ENCODE measurements around the gene VPS29. TPM values are rescaled to one million over a fixed set of nuclear protein-coding genes. Genes with fewer than 3 reads are reported as not detected.

Gene VPS29
- polyA plus RNA-seq, 1 of the 3 experiments (the other 2 are of a cell fraction) = 110 TPM

DNA sequence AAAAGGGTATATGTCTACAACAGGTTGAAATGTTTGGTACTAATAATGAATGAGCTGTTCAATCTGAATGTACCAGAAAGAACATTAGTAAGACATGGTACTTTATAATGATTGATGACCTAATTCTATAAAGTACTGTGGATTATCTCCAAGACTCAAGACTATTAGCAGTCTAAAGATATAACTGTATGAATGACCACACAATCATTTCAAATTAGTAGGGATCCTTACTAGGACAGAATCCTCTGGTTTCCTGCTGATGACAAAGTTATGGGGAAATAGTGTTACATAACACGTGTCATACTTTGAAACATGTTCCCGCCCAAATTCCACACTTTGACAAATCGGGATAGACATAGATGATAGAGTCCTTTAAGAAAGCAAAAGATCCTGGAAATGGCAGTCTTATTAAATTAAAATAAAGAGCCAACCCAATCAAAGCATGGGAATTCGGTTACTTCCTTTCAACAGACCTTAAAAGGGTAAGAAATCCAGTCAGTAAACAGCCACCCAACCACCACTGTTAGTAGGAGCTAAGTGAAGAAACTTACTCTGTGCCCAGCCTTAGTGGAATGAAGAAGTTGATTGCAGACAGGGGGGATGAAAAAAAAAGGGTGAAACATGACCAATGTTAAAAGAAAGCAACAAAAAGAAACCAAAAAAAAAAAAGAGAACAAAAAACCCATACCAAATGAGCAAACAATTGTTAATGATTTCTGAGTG lies 2.8 kb downstream of the VPS29 start (continued):
- TF ChIP-seq NRF1 (IDR thresholded peaks at IDR 0.05; ENCODE audit: low read depth, low read length) = no peak
- no peak for TF ChIP-seq SIN3A (IDR thresholded peaks at IDR 0.05; ENCODE audit: borderline replicate concordance, low read depth, low read length)
- TF ChIP-seq, protein P1, sequence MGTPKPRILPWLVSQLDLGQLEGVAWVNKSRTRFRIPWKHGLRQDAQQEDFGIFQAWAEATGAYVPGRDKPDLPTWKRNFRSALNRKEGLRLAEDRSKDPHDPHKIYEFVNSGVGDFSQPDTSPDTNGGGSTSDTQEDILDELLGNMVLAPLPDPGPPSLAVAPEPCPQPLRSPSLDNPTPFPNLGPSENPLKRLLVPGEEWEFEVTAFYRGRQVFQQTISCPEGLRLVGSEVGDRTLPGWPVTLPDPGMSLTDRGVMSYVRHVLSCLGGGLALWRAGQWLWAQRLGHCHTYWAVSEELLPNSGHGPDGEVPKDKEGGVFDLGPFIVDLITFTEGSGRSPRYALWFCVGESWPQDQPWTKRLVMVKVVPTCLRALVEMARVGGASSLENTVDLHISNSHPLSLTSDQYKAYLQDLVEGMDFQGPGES (IDR thresholded peaks at IDR 0.05; ENCODE audit: low read depth, low read length) = no peak
- no peak for TF ChIP-seq GATA2 (CRISPR knock-in tag; IDR thresholded peaks at IDR 0.05)
- TF ChIP-seq GABPA (IDR thresholded peaks at IDR 0.05; ENCODE audit: low read depth) = no peak
- no peak for TF ChIP-seq JUND (IDR thresholded peaks at IDR 0.05)
- no peak for TF ChIP-seq TEAD4 (IDR thresholded peaks at IDR 0.05; ENCODE audit: borderline replicate concordance, insufficient read depth)

- Histone ChIP-seq H3K79me2 (ENCODE audit: insufficient read depth) (peaks cover 25% of the 10 kb centered on the region; the same call in 1 of the 2 replicates), H3K4me2 (no peak overlapping the region), H3K9me2 (no peaks in the 10 kb centered on the region), H3K4me3 (ENCODE audit: low read depth in 2 of 2, low read length in 1 of 2) (no peak overlapping the region), H3K9ac (no peak overlapping the region), H3K27me3 (ENCODE audit: insufficient read depth) (no peaks in the 10 kb centered on the region), H3F3A (replicated peaks; ENCODE audit: insufficient read depth) (peaks cover 8% of the 10 kb centered on the region), H4K20me1 (ENCODE audit: insufficient read depth) (no peaks in the 10 kb centered on the region), H3K36me3 (replicated peaks in 1 of 2; ENCODE audit: control insufficient read depth in 1 of 2, insufficient read depth in 2 of 2, low read length in 1 of 2) (peaks cover 5 to 15% of the 10 kb centered on the region in 2 experiments), H3K4me1 (ENCODE audit: control insufficient read depth in 1 of 2, insufficient read depth in 2 of 2, low read depth in 1 of 2, low read length in 1 of 2) (no peaks in the 10 kb centered on the region), H2AFZ (ENCODE audit: low read depth) (no peak overlapping the region), H3K27ac (ENCODE audit: low read depth in 2 of 2, low read length in 1 of 2) (no peak overlapping the region), H3K9me3 (no peaks in the 10 kb centered on the region)
- ChIA-PET POLR2A (interaction anchor here (1.0 kb wide), 1 partner anchor 195 kb away, joined by 3 read pairs; no protein-coding TSS in a partner anchor), CTCF (interaction anchor here (1.2 kb wide), 1 partner anchor 25 kb away, joined by 3 read pairs; the partner anchor contains the start of gene ARPC3)
- WGBS (ENCODE audit: low lambda C conversion rate) = 96% methylated on average over 7 of the region's 7 CpGs
- DNase-seq = no peak
- TF ChIP-seq FOSL2 (IDR thresholded peaks at IDR 0.05; ENCODE audit: borderline replicate concordance, low read depth) (no peak), POLR2AphosphoS5 (IDR thresholded peaks at IDR 0.05; ENCODE audit: low read depth, low read length) (no peak), MEF2A (IDR thresholded peaks at IDR 0.05; ENCODE audit: borderline replicate concordance, low read depth) (no peak), TEAD4 (IDR thresholded peaks at IDR 0.05; ENCODE audit: borderline replicate concordance, insufficient read depth) (no peak), FOXJ3 (CRISPR knock-in tag; IDR thresholded peaks at IDR 0.05) (no peak), USF1 (IDR thresholded peaks at IDR 0.05; ENCODE audit: borderline replicate concordance, low read depth) (no peak), YY1 (IDR thresholded peaks at IDR 0.05; ENCODE audit: low read depth) (no peak), TCF12 (IDR thresholded peaks at IDR 0.05) (no peak), ELF1 (IDR thresholded peaks at IDR 0.05) (no peak), CTCF (IDR thresholded peaks at IDR 0.05) (no peak), RAD21 (IDR thresholded peaks at IDR 0.05; ENCODE audit: low read length) (no peak), GATA2 (CRISPR knock-in tag; IDR thresholded peaks at IDR 0.05) (no peak), TAF1 (IDR thresholded peaks at IDR 0.05; ENCODE audit: borderline replicate concordance, low read depth, low read length) (no peak), REST (IDR thresholded peaks at IDR 0.05; ENCODE audit: low read depth, low read length) (no peak), RCOR1 (IDR thresholded peaks at IDR 0.05; ENCODE audit: low read length) (no peak), EZH2phosphoT487 (IDR thresholded peaks at IDR 0.05; ENCODE audit: borderline replicate concordance, low read depth) (no peak), EP300 (IDR thresholded peaks at IDR 0.05; ENCODE audit: borderline replicate concordance in 1 of 2, low read depth in 1 of 2, low read length in 1 of 2) (no peak)
- TF ChIP-seq, protein P2, sequence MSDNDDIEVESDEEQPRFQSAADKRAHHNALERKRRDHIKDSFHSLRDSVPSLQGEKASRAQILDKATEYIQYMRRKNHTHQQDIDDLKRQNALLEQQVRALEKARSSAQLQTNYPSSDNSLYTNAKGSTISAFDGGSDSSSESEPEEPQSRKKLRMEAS (IDR thresholded peaks at IDR 0.05; ENCODE audit: low read depth) = no peak
Measured at GRCh38 chr12:110475426-110475825, 26.5 kb downstream of the VPS29 start.
